Esophagus squamous epithelium (tissue), 5 donors: ENCODE results near the gene MPPED2. TPM values are rescaled to one million over a fixed set of nuclear protein-coding genes. Genes with fewer than 3 reads are reported as not detected.

Source experiments
- DNase-seq: peaks from one replicate; lab custom pipeline; 2025; lab: John Stamatoyannopoulos, UW
- H3K27ac ChIP-seq, 4 donors: fragments of 200-600 bp; sonication (generic); one replicate each; pipeline ENCODE4 v1.5.1; 2016 to 2019; ENCODE audit warnings: mild to moderate bottlenecking in 1 of 4
- H3K27me3 ChIP-seq, 4 donors: fragments of 200-600 bp; sonication (generic); 1 replicate in 3 of 4; 2 replicates in 1 of 4; pipeline versions ENCODE4 v1.5.1 to v1.6.0; 2017 to 2021; ENCODE audit warnings: antibody characterized with exemption in 1 of 4
- H3K36me3 ChIP-seq, 3 donors: fragments of 200-600 bp; sonication (generic); one replicate each; pipeline ENCODE4 v1.5.1; 2016 to 2019
- H3K4me1 ChIP-seq, 3 donors: fragments of 200-600 bp; sonication (generic); one replicate each; pipeline ENCODE4 v1.5.1; 2017 to 2019
- H3K4me3 ChIP-seq, 4 donors: fragments of 200-600 bp; sonication (generic); 1 replicate in 3 of 4; 2 replicates in 1 of 4; pipeline ENCODE4 v1.5.1; 2016 to 2019; ENCODE audit warnings: mild to moderate bottlenecking in 2 of 4, moderate library complexity in 1 of 4
- H3K9me3 ChIP-seq, 3 donors: fragments of 200-600 bp; sonication (generic); one replicate each; pipeline ENCODE4 v1.5.1; 2016 to 2019
- POLR2A ChIP-seq, 4 donors: fragments of 450-650 bp; IDR thresholded peaks; one replicate each; pipeline ENCODE4 v1.6.1; 2017; ENCODE audit warnings: antibody characterized with exemption in 4 of 4, mild to moderate bottlenecking in 4 of 4, moderate library complexity in 3 of 4
- WGBS, 2 donors: methylation state at CpG; one replicate each; pipeline ENCODE4 v1.1.5; 2018; 5-methylcytosine and 5-hydroxymethylcytosine counted together
- intact Hi-C: fragments of 100-400 bp; cut with DNase I; formaldehyde crosslinking; loops from one replicate; pipeline ENCODE4 v1.15.0; 2022
- total RNA-seq, 4 donors: library from RNA; depleted of rRNA; stranded (reverse); fragments of >200 nt; gene quantifications; one replicate each; pipeline ENCODE4 v1.1.0, GENCODE V29; 2016
- TF ChIP-seq, protein P1 (sequence below), 6 experiments: fragments of 450-650 bp in 4 of 6; fragments of 200-600 bp in 2 of 6; sonication (generic) in 2 of 6; IDR thresholded peaks; one replicate each; pipeline ENCODE4 v1.5.1; 2016 to 2019; ENCODE audit warnings: antibody characterized with exemption in 6 of 6, mild to moderate bottlenecking in 4 of 6, moderate library complexity in 4 of 6
- donor health status: DM: yes; HTN: yes; CAD: no.

The MPPED2 gene
- total RNA-seq, 4 donors from 2014 or later: 0.49 to 3.2 (median 1.8) TPM

DNA sequence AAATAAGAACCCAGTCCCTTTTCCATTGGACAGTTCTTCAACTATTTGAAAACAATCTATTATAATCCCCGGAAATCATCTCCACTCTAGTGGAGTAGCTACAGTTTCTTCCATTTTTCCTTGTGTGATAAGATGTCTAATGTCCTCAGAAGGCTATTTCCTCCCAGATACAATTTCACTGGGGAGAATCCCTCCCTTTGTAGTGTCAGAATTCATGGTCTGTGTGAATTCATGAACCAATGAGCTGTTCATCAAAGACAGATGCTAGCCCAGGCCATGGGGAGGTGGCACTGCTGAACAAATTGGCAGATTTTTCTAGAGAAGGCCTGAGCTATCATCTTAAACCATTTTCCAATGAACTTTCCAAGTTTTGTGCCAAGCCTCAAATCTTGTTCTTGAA lies 45.4 kb downstream of the MPPED2 start:
- Histone ChIP-seq H3K4me3 (no peak overlapping the region), H3K4me1 (no peaks in the 10 kb centered on the region), H3K27me3 (no peaks in the 10 kb centered on the region), H3K27ac (no peak overlapping the region), H3K36me3 (no peaks in the 10 kb centered on the region), H3K9me3 (no peaks in the 10 kb centered on the region)
- TF ChIP-seq POLR2A (IDR thresholded peaks at IDR 0.05): no peak
- TF ChIP-seq, protein P1, sequence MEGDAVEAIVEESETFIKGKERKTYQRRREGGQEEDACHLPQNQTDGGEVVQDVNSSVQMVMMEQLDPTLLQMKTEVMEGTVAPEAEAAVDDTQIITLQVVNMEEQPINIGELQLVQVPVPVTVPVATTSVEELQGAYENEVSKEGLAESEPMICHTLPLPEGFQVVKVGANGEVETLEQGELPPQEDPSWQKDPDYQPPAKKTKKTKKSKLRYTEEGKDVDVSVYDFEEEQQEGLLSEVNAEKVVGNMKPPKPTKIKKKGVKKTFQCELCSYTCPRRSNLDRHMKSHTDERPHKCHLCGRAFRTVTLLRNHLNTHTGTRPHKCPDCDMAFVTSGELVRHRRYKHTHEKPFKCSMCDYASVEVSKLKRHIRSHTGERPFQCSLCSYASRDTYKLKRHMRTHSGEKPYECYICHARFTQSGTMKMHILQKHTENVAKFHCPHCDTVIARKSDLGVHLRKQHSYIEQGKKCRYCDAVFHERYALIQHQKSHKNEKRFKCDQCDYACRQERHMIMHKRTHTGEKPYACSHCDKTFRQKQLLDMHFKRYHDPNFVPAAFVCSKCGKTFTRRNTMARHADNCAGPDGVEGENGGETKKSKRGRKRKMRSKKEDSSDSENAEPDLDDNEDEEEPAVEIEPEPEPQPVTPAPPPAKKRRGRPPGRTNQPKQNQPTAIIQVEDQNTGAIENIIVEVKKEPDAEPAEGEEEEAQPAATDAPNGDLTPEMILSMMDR (IDR thresholded peaks at IDR 0.05): no peak
- intact Hi-C loops: no loop called here
- 84 to 94% methylated on average over 1 of the region's 1 CpG for WGBS, 2 donors
- DNase-seq: no peak

DNA sequence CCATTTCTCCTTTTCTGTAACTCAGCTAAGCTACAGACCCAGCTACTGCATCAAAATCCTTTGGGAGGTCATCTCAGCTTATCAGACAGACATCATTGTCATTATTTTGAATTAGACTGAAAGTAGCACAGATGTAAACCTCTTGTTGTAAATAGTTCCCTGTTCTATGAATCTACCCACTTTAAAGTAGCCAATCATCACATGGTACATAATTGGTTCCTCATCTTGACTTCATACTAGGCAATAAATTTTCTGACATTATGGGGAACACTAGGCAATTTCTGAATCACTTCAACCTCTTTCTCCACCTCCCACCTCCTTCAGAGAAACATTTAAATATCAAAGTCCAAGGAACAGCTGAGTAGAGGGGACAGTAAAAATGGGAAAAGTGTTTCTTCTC lies 47.9 kb downstream of the MPPED2 start:
- Histone ChIP-seq H3K27ac (no peak overlapping the region), H3K4me3 (no peak overlapping the region), H3K9me3 (no peaks in the 10 kb centered on the region), H3K4me1 (peaks cover 0 to 8% (median 0%) of the 10 kb centered on the region in 3 donors), H3K36me3 (no peaks in the 10 kb centered on the region), H3K27me3 (no peaks in the 10 kb centered on the region)
- TF ChIP-seq, protein P1 (IDR thresholded peaks at IDR 0.05): no peak
- TF ChIP-seq POLR2A (IDR thresholded peaks at IDR 0.05): no peak
- no peak for DNase-seq
- intact Hi-C loops: no loop called here

DNA sequence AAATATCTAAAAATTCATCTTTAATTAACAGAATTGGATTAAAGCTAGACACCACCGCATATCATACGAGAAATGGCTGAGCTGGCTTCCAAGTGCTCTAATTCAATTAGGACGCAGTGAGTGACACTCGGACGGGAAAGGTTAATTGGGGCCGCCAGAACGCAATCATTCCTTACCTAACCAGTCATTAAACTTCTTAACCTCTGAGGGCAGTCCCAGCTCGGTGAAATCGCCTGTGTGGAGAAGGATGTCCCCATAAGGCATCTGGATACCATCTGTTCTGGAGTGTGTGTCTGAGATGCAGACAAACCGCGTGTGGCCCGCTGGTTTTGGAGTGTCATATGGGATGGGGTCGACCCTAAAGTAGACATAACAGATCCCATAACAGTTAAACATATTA lies 50.3 kb downstream of the MPPED2 start:
- TF ChIP-seq POLR2A (IDR thresholded peaks at IDR 0.05): no peak
- TF ChIP-seq, protein P1 (IDR thresholded peaks at IDR 0.05): no peak
- DNase-seq: no peak
- whole genome bisulfite sequencing, 2 donors: 70 to 78% methylated on average over 13 of the region's 13 CpGs
- Histone ChIP-seq H3K27me3 (no peaks in the 10 kb centered on the region), H3K27ac (no peak overlapping the region), H3K4me1 (peaks cover 0 to 8% (median 0%) of the 10 kb centered on the region in 3 donors), H3K36me3 (no peaks in the 10 kb centered on the region), H3K9me3 (no peaks in the 10 kb centered on the region), H3K4me3 (no peak overlapping the region)
- intact Hi-C loops: no loop called here

DNA sequence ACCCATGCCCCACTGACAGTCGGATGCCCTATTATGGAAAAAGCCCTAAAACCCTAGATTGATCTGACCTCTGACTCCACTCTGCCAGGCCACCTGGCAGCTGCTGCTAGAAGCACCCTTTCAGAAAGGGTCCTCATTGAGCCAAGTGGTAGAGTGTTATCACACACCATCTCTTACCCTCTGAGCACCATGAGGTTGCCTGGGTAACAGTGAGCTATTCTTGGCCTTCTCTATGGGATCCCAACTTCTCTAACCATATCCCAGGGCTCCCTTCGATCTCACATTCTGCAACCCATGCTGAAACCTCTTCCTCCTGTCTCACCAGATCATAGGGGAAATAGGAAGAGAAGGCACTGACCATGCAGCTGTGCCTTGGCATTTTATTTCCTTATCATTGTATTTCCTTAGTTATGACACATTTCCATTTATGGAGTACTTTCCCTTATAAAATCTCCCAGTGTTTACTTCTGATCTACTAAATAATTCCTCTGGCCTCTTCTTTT lies 52.7 kb downstream of the MPPED2 start:
- Histone ChIP-seq H3K27ac (no peak overlapping the region), H3K9me3 (no peaks in the 10 kb centered on the region), H3K4me1 (peaks cover 0 to 8% (median 0%) of the 10 kb centered on the region in 3 donors), H3K36me3 (no peaks in the 10 kb centered on the region), H3K27me3 (no peaks in the 10 kb centered on the region), H3K4me3 (no peak overlapping the region)
- no peak for DNase-seq
- TF ChIP-seq POLR2A (IDR thresholded peaks at IDR 0.05): no peak
- TF ChIP-seq, protein P1 (IDR thresholded peaks at IDR 0.05): no peak
- intact Hi-C loops: no loop called here
- WGBS, 2 donors: 84 to 91% methylated on average over 2 of the region's 2 CpGs

DNA sequence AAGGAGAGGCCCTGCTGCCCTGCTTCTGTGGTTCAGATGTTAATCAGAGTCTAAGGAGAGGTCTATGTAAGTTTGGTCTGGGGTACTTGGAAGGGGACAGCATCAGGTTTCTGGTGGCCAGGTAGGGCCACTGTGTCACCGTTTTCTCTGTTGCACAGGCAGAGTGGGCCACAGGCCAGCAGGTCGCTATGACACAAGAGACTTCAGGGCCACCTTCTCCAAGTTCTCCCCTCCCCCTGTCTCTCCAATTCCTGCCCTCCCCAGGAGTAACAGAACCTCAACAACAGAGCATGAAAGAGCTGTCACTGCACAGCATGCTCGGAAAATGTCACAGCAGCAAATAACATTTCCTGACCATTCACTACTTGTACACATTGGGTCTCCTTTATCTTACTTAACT lies 58.6 kb downstream of the MPPED2 start:
- no peak overlapping the region for H3K27ac ChIP-seq
- no peaks in the 10 kb centered on the region for H3K36me3 ChIP-seq
- DNase-seq: no peak
- no peak for TF ChIP-seq POLR2A (IDR thresholded peaks at IDR 0.05)
- TF ChIP-seq, protein P1 (IDR thresholded peaks at IDR 0.05): no peak
- intact Hi-C loops: no loop called here
- H3K4me1 ChIP-seq: no peaks in the 10 kb centered on the region
- WGBS, 2 donors: 71 to 84% methylated on average over 3 of the region's 3 CpGs
- H3K4me3 ChIP-seq: no peak overlapping the region
- H3K9me3 ChIP-seq: no peaks in the 10 kb centered on the region
- no peaks in the 10 kb centered on the region for H3K27me3 ChIP-seq
